Activated CD4-positive, alpha-beta memory T cell treated with anti-CD3 and anti-CD28 coated beads, Interleukin-2, amount 10 ng/mL, durations not matched to agents 7 days and 5 days (primary cell): ENCODE data around the gene PLAAT2. TPM values are rescaled to one million over a fixed set of nuclear protein-coding genes. Genes with fewer than 3 reads are reported as not detected.
"Not testable (repeated sequence)": the region's sequence is repeated elsewhere in the genome, so short reads cannot be mapped to it uniquely, and the experiment has no call there.

Source experiments
- CTCF ChIA-PET: fragments of 350-600 bp; sonication (Branson Sonifier 250); formaldehyde crosslinking; loops from one replicate; lab custom pipeline; 2021; ENCODE audit warnings: antibody characterized with exemption, inconsistent platforms; lab: Charles Lee
- POLR2A ChIA-PET: fragments of 350-600 bp; sonication (Branson Sonifier 250); formaldehyde crosslinking; loops from one replicate; lab custom pipeline; 2021; ENCODE audit warnings: antibody characterized with exemption; lab: Charles Lee
- DNase-seq: peaks from one replicate; pipeline ENCODE4 v3.0.0-alpha.2; 2020
- H3K27ac Mint-ChIP-seq: one replicate; pipeline ENCODE4 v1.8.0; 2021; ENCODE audit warnings: mild to moderate bottlenecking, mixed read lengths
- H3K27me3 Mint-ChIP-seq: one replicate; pipeline ENCODE4 v1.8.0; 2021; ENCODE audit warnings: mixed read lengths
- H3K36me3 Mint-ChIP-seq: one replicate; pipeline ENCODE4 v1.8.0; 2021; ENCODE audit warnings: low read depth, mixed read lengths
- H3K4me1 Mint-ChIP-seq: one replicate; pipeline ENCODE4 v1.8.0; 2021; ENCODE audit warnings: mixed read lengths
- H3K4me3 Mint-ChIP-seq: one replicate; pipeline ENCODE4 v1.8.0; 2021; ENCODE audit warnings: mild to moderate bottlenecking, mixed read lengths
- H3K9me3 Mint-ChIP-seq: one replicate; pipeline ENCODE4 v1.8.0; 2021; ENCODE audit warnings: mixed read lengths
- total RNA-seq, 2 experiments: library from RNA; stranded (reverse); gene quantifications; one replicate each; pipeline ENCODE4 v1.2.3, GENCODE V29; 2021

Gene PLAAT2
- total RNA-seq, 2 experiments from 2014 or later = not detected

GRCh38 chr11:63551889-63552266 lies 11.3 kb downstream of the PLAAT2 start:
- H3K36me3 Mint-ChIP-seq = peaks cover 10% of the 10 kb centered on the region
- no peaks in the 10 kb centered on the region for H3K27me3 Mint-ChIP-seq
- peaks cover 39% of the 10 kb centered on the region for H3K4me1 Mint-ChIP-seq
- no peak overlapping the region for H3K4me3 Mint-ChIP-seq
- no peak overlapping the region for H3K27ac Mint-ChIP-seq
- POLR2A ChIA-PET = interaction anchor here (1.3 to 5.2 kb wide), 5 partner anchors 12 to 119 kb away, joined by 3 to 53 read pairs (median 6); partner anchors contain the start of genes PLAAT2 and PLAAT4
- DNase-seq = no peak
- H3K9me3 Mint-ChIP-seq = no peaks in the 10 kb centered on the region
- CTCF ChIA-PET = interaction anchor here (1.8 kb wide), 1 partner anchor 15 kb away, joined by 13 read pairs; the partner anchor contains the start of gene PLAAT4

- Mint-ChIP-seq H3K27ac (peak overlapping the region; percentile 34), H3K4me3 (no peak overlapping the region), H3K36me3 (peaks cover 16% of the 10 kb centered on the region), H3K9me3 (no peaks in the 10 kb centered on the region), H3K4me1 (peaks cover 39% of the 10 kb centered on the region), H3K27me3 (no peaks in the 10 kb centered on the region)
- POLR2A ChIA-PET = interaction anchor here (1.3 to 5.2 kb wide), 5 partner anchors 12 to 119 kb away, joined by 3 to 53 read pairs (median 6); partner anchors contain the start of genes PLAAT2 and PLAAT4
- DNase-seq = no peak
- CTCF ChIA-PET = interaction anchor here (1.8 kb wide), 1 partner anchor 14 kb away, joined by 13 read pairs; the partner anchor contains the start of gene PLAAT4
These were observed 11.9 kb downstream of the PLAAT2 start for GRCh38 chr11:63551091-63551888.

GRCh38 chr11:63550156-63550700 lies 13.0 kb downstream of the PLAAT2 start:
- H3K27ac Mint-ChIP-seq, H3K27me3 Mint-ChIP-seq, H3K4me3 Mint-ChIP-seq, DNase-seq, CTCF ChIA-PET, H3K9me3 Mint-ChIP-seq: not testable (repeated sequence)
- peaks cover 23% of the 10 kb centered on the region for H3K36me3 Mint-ChIP-seq
- peaks cover 36% of the 10 kb centered on the region for H3K4me1 Mint-ChIP-seq
- POLR2A ChIA-PET = interaction anchor here (3.6 to 5.2 kb wide), 2 partner anchors 14 kb away, joined by 26 to 53 read pairs; partner anchors contain the start of genes PLAAT2 and PLAAT4

- ChIA-PET CTCF (no interaction called here), POLR2A (interaction anchor here (1.0 to 1.3 kb wide), 2 partner anchors 12 to 14 kb away, joined by 3 to 5 read pairs; no protein-coding TSS in a partner anchor)
- Mint-ChIP-seq H3K4me1 (peaks cover 31% of the 10 kb centered on the region), H3K9me3 (no peaks in the 10 kb centered on the region), H3K27ac (no peak overlapping the region), H3K27me3 (no peaks in the 10 kb centered on the region), H3K36me3 (peaks cover 26% of the 10 kb centered on the region), H3K4me3 (no peak overlapping the region)
- DNase-seq = no peak
These were observed 13.8 kb downstream of the PLAAT2 start for GRCh38 chr11:63549411-63549810.

GRCh38 chr11:63548178-63548577 lies 15.0 kb downstream of the PLAAT2 start:
- POLR2A ChIA-PET = no interaction called here
- H3K36me3 Mint-ChIP-seq = peaks cover 32% of the 10 kb centered on the region
- CTCF ChIA-PET = no interaction called here

GRCh38 chr11:63547061-63547460 lies 16.1 kb downstream of the PLAAT2 start:
- Mint-ChIP-seq H3K9me3 (no peaks in the 10 kb centered on the region), H3K27me3 (no peaks in the 10 kb centered on the region), H3K4me3 (no peak overlapping the region), H3K27ac (no peak overlapping the region), H3K4me1 (peaks cover 14% of the 10 kb centered on the region), H3K36me3 (peaks cover 35% of the 10 kb centered on the region)
- POLR2A ChIA-PET = interaction anchor here (3.0 kb wide), 1 partner anchor 10 kb away, joined by 12 read pairs; the partner anchor contains the start of gene PLAAT4
- CTCF ChIA-PET = interaction anchor here (1.5 kb wide), 1 partner anchor 10 kb away, joined by 4 read pairs; the partner anchor contains the start of gene PLAAT4
- no peak for DNase-seq

More at GRCh38 chr11:63548178-63548577, 15.0 kb downstream of the PLAAT2 start:
- H3K4me1 Mint-ChIP-seq = peaks cover 20% of the 10 kb centered on the region
- no peaks in the 10 kb centered on the region for H3K9me3 Mint-ChIP-seq
- H3K27me3 Mint-ChIP-seq = no peaks in the 10 kb centered on the region
- no peak overlapping the region for H3K4me3 Mint-ChIP-seq
- H3K27ac Mint-ChIP-seq = no peak overlapping the region
- no peak for DNase-seq

GRCh38 chr11:63543711-63544110 lies 19.5 kb downstream of the PLAAT2 start:
- Mint-ChIP-seq H3K4me3 (no peak overlapping the region), H3K4me1 (peaks cover 8% of the 10 kb centered on the region), H3K9me3 (no peaks in the 10 kb centered on the region), H3K27me3 (no peaks in the 10 kb centered on the region), H3K27ac (no peak overlapping the region), H3K36me3 (peaks cover 41% of the 10 kb centered on the region)
- DNase-seq = no peak
- ChIA-PET CTCF (interaction anchor here (1.0 kb wide), 2 partner anchors 21 to 64 kb away, joined by 3 read pairs; no protein-coding TSS in a partner anchor), POLR2A (no interaction called here)

- DNase-seq, H3K9me3 Mint-ChIP-seq, H3K4me3 Mint-ChIP-seq, H3K27me3 Mint-ChIP-seq, CTCF ChIA-PET, H3K27ac Mint-ChIP-seq: not testable (repeated sequence)
- peaks cover 40% of the 10 kb centered on the region for H3K36me3 Mint-ChIP-seq
- peaks cover 19% of the 10 kb centered on the region for H3K4me1 Mint-ChIP-seq
- POLR2A ChIA-PET = interaction anchor here (0.5 to 0.9 kb wide), 2 partner anchors 9 to 11 kb away, joined by 3 read pairs; no protein-coding TSS in a partner anchor
These were observed 20.7 kb downstream of the PLAAT2 start for GRCh38 chr11:63542506-63542905.

- peaks cover 63% of the 10 kb centered on the region for H3K4me1 Mint-ChIP-seq
- DNase-seq = no peak
- POLR2A ChIA-PET = interaction anchor here (1.0 to 4.1 kb wide), 18 partner anchors 9 to 696 kb away, joined by 3 to 53 read pairs (median 5); partner anchors contain the start of genes PLAAT2, PLAAT3 and SLC3A2
These were observed 25.7 kb downstream of the PLAAT2 start for GRCh38 chr11:63537293-63538101.

GRCh38 chr11:63536669-63537292 lies 26.4 kb downstream of the PLAAT2 start, which contains the start of gene PLAAT4:
Gene PLAAT4 (plus strand): TSS chr11:63536808. CDS start chr11:63536869, 61 bp downstream.
- peak within 1 kb of the TSS; percentile 77 for H3K27ac Mint-ChIP-seq
- H3K4me3 Mint-ChIP-seq = peak within 1 kb of the TSS; percentile 80
- no peaks in the 10 kb centered on the region for H3K9me3 Mint-ChIP-seq
- DNase-seq = peak; percentile 45
- H3K4me1 Mint-ChIP-seq = peaks cover 68% of the 10 kb centered on the region
- ChIA-PET POLR2A (interaction anchor here (0.7 to 4.1 kb wide), 23 partner anchors 10 to 696 kb away, joined by 3 to 53 read pairs (median 4); partner anchors contain the start of genes PLAAT2, PLAAT3, RTN3 and SLC3A2), CTCF (interaction anchor here (0.6 to 2.2 kb wide), 12 partner anchors 9 to 200 kb away, joined by 3 to 13 read pairs (median 4); no protein-coding TSS in a partner anchor)
- H3K36me3 Mint-ChIP-seq = peaks cover 9% of the 10 kb centered on the region
- H3K27me3 Mint-ChIP-seq = no peaks in the 10 kb centered on the region

More at GRCh38 chr11:63537293-63538101, 25.7 kb downstream of the PLAAT2 start:
- Mint-ChIP-seq H3K36me3 (peaks cover 11% of the 10 kb centered on the region), H3K4me3 (peak overlapping the region; percentile 80), H3K27me3 (no peaks in the 10 kb centered on the region), H3K27ac (peak overlapping the region; percentile 77), H3K9me3 (no peaks in the 10 kb centered on the region)
- CTCF ChIA-PET = interaction anchor here (0.6 to 2.2 kb wide), 10 partner anchors 9 to 200 kb away, joined by 3 to 13 read pairs (median 4); no protein-coding TSS in a partner anchor

GRCh38 chr11:63535734-63536133 lies 27.4 kb downstream of the PLAAT2 start:
- Mint-ChIP-seq H3K9me3 (no peaks in the 10 kb centered on the region), H3K27ac (peak overlapping the region; percentile 77), H3K36me3 (peaks cover 8% of the 10 kb centered on the region), H3K27me3 (no peaks in the 10 kb centered on the region), H3K4me1 (peaks cover 74% of the 10 kb centered on the region), H3K4me3 (peak overlapping the region; percentile 80)
- DNase-seq = peak; percentile 73
- CTCF ChIA-PET = interaction anchor here (0.8 kb wide), 2 partner anchors 10 to 135 kb away, joined by 3 read pairs; partner anchors contain the start of gene ATL3
- POLR2A ChIA-PET = interaction anchor here (0.9 to 4.1 kb wide), 9 partner anchors 11 to 695 kb away, joined by 3 to 53 read pairs (median 6); partner anchors contain the start of gene RTN3
